ENCODE measurements around the gene SLC35F1. TPM values are rescaled to one million over a fixed set of nuclear protein-coding genes. Genes with fewer than 3 reads are reported as not detected.

Gene SLC35F1
- total RNA-seq, 1 experiment from 2014 or later, result 4.3 TPM

DNA sequence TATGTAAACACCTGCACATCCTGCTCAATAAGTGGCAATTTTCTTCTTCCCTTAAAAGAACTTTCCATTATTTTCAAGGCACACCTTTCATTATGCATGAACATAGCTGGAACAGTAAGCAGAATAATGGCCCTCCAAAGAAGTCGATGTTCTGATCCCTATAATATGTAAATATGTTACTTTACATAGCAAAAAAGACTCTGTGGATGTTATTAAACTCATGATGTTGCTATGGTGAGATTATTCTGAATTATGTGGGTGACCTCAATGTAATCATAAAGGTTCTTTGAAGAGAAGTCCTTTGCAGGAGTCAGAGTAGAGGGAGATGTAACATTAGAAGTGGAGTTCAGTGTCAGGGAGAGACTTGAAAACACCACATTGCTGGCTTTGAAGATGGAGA, 341.1 kb downstream of the SLC35F1 start:
- Mint-ChIP-seq H3K36me3 (ENCODE audit: insufficient read depth in 1 of 3, low read depth in 3 of 3) (no peaks in the 10 kb centered on the region), H3K4me1 (no peaks in the 10 kb centered on the region), H3K9me3 (no peaks in the 10 kb centered on the region; a peak in 1 of 5 replicates), H3K27me3 (ENCODE audit: low read depth) (no peaks in the 10 kb centered on the region; the same call in 1 of the 2 replicates), H3K4me3 (no peak overlapping the region), H3K27ac (no peak overlapping the region)
- Histone ChIP-seq H3K4ac (ENCODE audit: low read depth, low read length) (no peak overlapping the region), H4K8ac (replicated peaks; ENCODE audit: insufficient read length, low read depth, low read length) (no peak overlapping the region), H3K23me2 (ENCODE audit: insufficient read length, low read depth, low read length, poor library complexity, severe bottlenecking) (no peaks in the 10 kb centered on the region), H2AFZ (ENCODE audit: low read length) (no peak overlapping the region), H3K9me3 (ENCODE audit: control insufficient read depth, low read depth, low read length) (no peaks in the 10 kb centered on the region), H2BK12ac (ENCODE audit: insufficient read length, low read depth, low read length) (no peak overlapping the region), H2BK15ac (ENCODE audit: low read depth, low read length) (no peak overlapping the region), H2BK20ac (ENCODE audit: low read depth, low read length, poor library complexity, severe bottlenecking) (no peak overlapping the region), H3K27ac (ENCODE audit: insufficient read length, low read depth, low read length) (no peak overlapping the region), H3K79me2 (ENCODE audit: insufficient read depth, low read length) (no peaks in the 10 kb centered on the region), H3K18ac (ENCODE audit: insufficient read length, low read depth, low read length) (no peak overlapping the region), H4K20me1 (ENCODE audit: control insufficient read depth, insufficient read depth, insufficient read length) (no peaks in the 10 kb centered on the region), H4K91ac (ENCODE audit: insufficient read length, low read depth, low read length) (no peak overlapping the region), H3K23ac (ENCODE audit: insufficient read length, low read depth, low read length) (no peak overlapping the region), H2AK5ac (ENCODE audit: insufficient read length, low read length) (no peak overlapping the region), H3K79me1 (ENCODE audit: insufficient read depth, low read depth, low read length, poor library complexity, severe bottlenecking) (no peaks in the 10 kb centered on the region), H3K27me3 (ENCODE audit: insufficient read depth, low read length) (no peaks in the 10 kb centered on the region), H3T11ph (ENCODE audit: low read length) (no peak overlapping the region), H3K56ac (ENCODE audit: insufficient read length, low read depth, low read length) (no peak overlapping the region), H3K9ac (ENCODE audit: extremely low read depth, insufficient read length, low read length) (no peak overlapping the region), H2BK5ac (ENCODE audit: insufficient read length, low read length) (no peak overlapping the region), H3K14ac (ENCODE audit: insufficient read depth, low read length) (no peak overlapping the region), H3K4me2 (ENCODE audit: insufficient read depth, insufficient read length, low read length) (no peak overlapping the region), H4K5ac (ENCODE audit: insufficient read length, low read depth, low read length) (no peak overlapping the region), H3K4me1 (ENCODE audit: insufficient read depth, low read length) (no peaks in the 10 kb centered on the region), H2BK120ac (ENCODE audit: low read depth, low read length, poor library complexity, severe bottlenecking) (no peak overlapping the region)
- no peak for TF ChIP-seq CTCF (conservative IDR thresholded peaks at IDR 0.05)
- no CpG with 5 or more reads among the region's 1 CpG for WGBS (ENCODE audit: extremely low coverage, insufficient read length, low lambda C conversion rate)
- DNase-seq, result no peak
